Skeletal muscle cell (primary cell): ENCODE results near the gene NFIX.
A peak's percentile ranks its signal among the peaks of the same experiment; 100 is the strongest.

Experiments used
- DNase-seq: peaks from one replicate; pipeline ENCODE4 v3.0.0-alpha.2; 2010; ENCODE audit warnings: low read depth
- H3K4me3 ChIP-seq: 2 replicates; pipeline ENCODE4 v1.5.1; 2011; ENCODE audit warnings: low read depth, mild to moderate bottlenecking, control low read depth, low read length, moderate library complexity

NFIX gene

GRCh38 chr19:13016245-13016627 lies 21.0 kb downstream of the NFIX start:
- no peak overlapping the region for H3K4me3 ChIP-seq
- DNase-seq: no peak

GRCh38 chr19:13016628-13017305 lies 21.5 kb downstream of the NFIX start:
- DNase-seq: no peak
- no peak overlapping the region for H3K4me3 ChIP-seq

DNA sequence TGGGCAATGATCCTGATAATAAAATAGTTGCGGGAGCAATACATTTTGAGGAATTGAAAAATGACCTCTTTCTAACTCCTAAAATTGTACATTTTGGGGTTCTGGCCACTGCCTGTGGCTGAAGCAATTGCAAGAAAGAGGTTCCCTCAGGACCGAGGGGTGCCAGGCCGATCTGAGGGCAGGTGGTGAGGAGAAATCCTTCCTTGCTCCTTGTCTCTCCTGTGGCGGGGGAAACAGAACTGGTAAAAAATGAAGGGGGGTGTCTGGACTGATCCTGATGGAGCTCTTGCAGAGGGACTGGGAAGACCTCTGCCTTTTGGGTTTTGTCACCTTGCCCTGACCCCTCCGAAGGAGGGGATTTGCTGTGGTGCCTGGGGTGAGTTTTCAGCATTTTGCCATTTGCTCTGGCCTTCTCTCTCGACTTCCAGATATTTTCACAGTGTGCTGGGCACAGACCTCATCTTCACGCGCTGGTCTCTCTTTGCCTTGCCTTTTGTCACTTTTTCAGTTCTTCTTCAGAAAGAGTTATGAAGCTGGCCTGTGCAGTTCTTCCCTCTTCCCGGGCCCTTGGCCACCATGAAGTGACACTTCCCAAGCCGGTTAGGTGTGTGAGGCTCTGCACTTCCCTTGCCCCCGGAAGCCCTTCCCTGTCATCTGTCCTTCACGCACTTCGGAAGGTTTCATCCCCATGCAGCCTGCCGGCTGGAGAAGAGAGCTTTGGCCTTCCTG lies 22.2 kb downstream of the NFIX start:
- no peak for DNase-seq
- no peak overlapping the region for H3K4me3 ChIP-seq

- no peak overlapping the region for H3K4me3 ChIP-seq
- no peak for DNase-seq
Observed at GRCh38 chr19:13018035-13018914, 23.0 kb downstream of the NFIX start.

GRCh38 chr19:13019332-13019731 lies 24.1 kb downstream of the NFIX start:
- no peak overlapping the region for H3K4me3 ChIP-seq
- DNase-seq: no peak

DNA sequence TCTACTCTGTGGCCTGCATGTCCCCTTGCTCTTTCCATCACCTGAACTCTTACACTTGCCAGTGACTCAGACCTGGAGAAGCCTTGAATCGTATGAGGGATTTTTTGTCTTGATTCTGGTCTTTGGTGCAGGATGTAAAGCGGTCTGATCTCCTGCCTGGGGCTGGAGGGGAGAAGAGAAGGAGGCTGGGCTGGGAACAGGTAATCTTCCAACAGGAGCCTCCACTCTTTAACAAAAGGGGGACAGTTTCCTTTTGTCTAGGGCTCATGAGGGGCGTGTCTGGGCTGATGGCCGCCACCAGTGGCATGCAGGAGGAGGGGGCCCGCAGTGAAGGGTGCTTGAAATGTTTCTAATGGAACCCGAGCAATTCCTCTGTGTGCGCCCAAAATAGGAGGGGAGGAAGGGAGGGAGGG lies 24.7 kb downstream of the NFIX start:
- H3K4me3 ChIP-seq: no peak overlapping the region
- no peak for DNase-seq

GRCh38 chr19:13022111-13022858 lies 27.0 kb downstream of the NFIX start:
- H3K4me3 ChIP-seq: peak overlapping the region; percentile 51
- no peak for DNase-seq

DNA sequence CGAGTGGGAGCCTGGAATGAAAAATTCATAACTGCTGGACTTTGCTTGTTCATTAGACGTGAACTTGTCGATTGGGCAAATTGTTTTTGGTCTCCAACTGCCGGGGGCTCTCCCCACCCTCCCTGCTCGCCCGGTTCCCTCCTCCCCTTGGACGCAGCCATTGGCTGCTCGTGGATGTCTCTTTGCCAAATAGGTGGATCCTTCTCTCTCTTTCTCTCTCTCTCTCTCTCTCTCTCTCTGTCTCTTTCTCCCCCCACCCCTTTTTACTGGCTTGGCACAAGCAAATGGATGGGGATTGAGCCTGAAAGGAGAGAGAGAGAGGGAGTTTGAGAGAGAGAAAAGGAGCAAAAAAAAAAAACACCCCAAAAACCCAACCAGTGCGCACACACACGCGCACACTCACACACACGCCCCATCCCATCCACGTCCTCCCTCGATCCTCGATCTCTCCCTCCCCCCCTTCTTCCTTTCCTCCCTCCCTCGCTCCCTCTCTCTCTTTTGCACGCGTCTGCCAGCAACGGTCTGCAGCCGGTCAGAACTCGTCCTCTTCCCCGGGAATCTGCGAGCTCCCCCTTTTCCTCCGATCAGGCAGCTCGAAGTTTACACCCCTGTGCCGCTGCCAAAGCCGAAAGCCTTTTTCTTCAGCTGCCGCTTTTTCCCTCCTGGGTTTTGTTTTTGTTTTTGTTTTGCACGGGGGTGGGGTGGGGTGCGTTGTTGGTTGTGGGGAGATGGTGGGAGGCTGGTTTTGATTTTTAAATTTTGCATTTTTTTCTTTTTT lies 27.8 kb downstream of the NFIX start:
- peak; percentile 84 for DNase-seq

DNA sequence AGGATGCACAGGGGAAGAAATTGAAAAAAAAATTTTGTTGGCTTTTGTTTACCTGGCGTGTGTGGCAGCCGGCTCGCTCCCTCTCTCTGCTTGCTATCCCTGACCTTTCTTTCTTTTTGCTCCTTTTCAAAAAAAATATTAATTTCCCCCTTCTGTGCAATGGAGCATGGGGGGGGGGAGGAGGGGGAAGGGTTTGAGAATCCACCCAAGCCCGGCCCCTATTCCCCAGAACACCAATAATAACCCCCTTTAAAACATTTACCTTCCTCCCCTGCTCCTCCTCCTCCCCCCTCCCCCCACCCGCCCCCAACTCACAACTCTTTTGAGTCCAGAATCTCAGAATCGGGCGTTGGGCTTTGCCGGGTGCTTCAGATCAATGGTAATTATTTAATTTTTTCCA lies 28.4 kb downstream of the NFIX start:
- peak overlapping the region; percentile 51 for H3K4me3 ChIP-seq
- no peak for DNase-seq

More for the DNA sequence above, 27.8 kb downstream of the NFIX start:
- H3K4me3 ChIP-seq: peak overlapping the region; percentile 51

DNA sequence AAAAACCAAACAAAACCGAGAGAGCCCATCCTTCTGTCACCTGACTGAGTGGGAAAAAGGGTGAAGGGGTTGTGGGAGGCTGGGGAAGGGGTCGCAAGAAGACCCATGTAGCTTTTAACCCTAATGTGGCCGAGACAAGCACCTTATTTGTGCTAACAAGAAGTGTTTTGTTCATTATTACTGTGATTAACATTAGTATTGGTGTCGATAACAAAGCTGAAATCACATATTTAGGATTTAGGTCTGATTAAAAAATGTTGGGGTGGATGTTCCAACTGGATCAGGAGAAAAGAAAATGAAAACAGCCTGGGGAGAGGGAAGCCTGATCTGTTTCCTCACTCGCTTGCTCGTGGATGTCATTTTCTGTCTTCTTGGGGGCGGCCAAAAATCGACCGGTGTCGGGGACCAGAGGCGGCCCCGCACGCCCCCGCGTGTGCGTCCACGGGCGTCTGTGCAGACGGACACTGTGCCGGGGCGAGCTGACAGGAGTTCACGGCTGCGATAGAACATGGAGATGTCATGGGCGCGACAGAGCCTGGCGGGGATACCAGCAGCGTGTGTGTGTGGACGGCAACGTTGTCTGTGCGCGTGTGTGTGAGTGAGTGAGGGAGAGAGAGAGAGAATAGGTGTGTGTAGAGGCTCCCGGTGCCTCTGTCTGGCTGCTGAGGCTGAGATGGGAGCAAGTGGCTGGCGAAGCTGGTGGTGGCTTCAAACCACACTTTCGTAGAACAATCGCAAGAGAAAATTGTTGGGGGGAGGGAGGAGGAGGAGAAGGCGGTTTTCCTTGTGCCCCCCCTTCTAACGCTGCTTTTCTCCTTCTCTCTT lies 29.1 kb downstream of the NFIX start:
- peak overlapping the region; percentile 51 for H3K4me3 ChIP-seq
- no peak for DNase-seq

DNA sequence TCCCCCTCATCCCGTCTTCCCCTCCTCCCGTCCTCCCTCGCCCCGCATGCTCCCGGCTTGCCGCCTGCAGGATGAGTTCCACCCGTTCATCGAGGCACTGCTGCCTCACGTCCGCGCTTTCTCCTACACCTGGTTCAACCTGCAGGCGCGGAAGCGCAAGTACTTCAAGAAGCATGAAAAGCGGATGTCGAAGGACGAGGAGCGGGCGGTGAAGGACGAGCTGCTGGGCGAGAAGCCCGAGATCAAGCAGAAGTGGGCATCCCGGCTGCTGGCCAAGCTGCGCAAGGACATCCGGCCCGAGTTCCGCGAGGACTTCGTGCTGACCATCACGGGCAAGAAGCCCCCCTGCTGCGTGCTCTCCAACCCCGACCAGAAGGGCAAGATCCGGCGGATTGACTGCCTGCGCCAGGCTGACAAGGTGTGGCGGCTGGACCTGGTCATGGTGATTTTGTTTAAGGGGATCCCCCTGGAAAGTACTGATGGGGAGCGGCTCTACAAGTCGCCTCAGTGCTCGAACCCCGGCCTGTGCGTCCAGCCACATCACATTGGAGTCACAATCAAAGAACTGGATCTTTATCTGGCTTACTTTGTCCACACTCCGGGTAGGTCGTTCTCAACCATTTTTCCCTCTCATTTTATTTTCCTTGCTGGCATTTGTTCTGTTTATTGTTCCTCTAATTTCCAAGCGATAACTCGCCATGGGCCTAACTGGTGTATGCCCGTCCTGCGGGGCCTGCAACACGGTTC lies 29.8 kb downstream of the NFIX start:
- peak overlapping the region; percentile 51 for H3K4me3 ChIP-seq
- no peak for DNase-seq

DNA sequence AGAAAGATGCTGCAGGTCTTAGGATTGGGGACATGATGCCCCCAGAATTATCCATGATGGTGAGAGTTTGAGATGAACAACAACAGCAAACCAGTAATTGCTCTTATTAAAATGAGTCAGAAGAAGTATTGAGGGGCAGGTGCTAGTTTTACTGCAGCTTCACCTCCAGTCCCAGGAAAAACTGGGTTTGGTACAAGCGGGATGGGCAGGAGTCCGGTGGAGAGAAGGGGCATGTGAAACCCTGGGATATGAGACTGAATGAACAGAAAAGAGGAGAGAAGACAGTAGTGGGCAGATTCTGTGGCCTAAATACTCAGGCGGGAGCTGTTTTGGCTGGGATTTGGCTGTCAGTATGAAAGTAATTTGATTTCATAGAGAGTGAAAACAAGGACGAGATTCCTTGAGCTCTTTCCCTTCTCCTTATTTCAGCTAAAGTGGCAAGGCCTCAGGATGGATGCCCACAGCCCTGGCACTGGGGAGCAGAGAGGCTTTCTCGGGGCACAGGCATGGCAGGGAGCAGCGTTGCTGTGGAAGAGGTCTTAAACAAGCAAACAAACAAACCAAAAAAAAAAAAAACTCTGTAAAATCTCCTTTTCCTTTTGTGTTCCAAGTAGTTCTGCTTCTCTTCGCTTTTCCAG lies 30.7 kb downstream of the NFIX start:
- DNase-seq: no peak
- H3K4me3 ChIP-seq: peak overlapping the region; percentile 20

DNA sequence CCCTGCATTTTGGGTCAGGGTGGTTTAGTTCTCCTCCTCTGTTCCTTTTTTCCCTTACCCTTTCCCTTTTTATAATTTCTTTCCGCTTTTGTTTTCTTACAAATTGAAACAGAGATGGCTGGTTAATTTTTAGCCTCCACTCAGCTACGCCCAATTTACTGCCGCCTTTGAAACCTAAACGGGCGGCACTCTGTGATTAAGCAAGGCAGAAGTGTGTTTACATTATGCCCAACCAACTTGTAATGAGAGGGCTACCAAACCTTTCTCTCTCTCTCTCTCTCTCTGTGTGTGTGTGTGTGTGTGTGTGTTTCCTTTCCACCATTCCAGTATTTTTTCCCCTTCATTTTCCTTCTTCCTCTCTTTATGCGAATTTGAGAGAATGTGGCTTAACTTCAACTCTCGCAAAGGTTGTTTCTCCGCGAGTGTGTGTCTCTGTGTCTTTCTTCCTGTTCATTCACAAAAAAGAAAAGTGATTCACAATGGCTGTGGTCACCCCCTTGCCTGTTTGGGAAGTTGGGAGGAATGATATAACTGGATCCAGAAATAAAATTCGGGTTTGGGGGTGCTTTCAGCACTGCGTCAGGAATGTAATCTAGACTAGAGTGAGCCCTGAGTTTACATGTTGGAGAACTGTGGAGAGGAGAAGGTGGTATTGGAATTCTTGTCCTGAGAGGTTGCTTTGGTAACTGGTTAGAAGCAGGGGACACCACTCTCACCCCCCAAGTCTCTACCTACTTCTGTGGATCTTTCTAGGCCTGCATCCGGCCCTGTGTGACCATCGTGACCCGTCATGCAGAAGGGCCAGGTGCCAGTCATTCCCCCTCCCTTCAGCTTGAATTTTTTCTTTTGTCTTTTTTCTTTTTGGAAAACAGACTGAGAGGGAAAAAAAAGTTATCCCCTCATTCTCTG lies 31.4 kb downstream of the NFIX start:
- no peak for DNase-seq
- peak overlapping the region; percentile 20 for H3K4me3 ChIP-seq

GRCh38 chr19:13027557-13027956 lies 32.3 kb downstream of the NFIX start:
- H3K4me3 ChIP-seq: no peak overlapping the region

DNA sequence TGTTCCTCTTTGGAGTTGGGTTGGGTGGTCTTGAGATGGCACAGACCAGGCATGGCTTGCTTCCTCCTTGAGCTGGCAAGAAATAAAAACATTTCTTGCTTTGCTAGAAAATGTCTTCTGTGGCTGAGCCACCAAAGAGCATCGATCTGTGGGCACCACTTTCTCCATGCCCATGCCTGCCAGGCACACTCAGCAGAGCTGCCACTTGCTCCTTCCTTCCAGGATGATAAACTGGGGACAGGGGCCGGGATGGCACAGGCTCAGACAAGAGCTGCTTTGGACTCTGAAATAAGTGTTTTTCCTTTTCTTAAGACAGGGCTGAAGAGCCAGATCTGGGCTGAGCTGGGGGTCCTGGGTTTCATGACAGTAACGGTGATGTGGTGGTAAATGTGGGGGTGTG lies 32.8 kb downstream of the NFIX start:
- DNase-seq: no peak
- H3K4me3 ChIP-seq: no peak overlapping the region

More at GRCh38 chr19:13027557-13027956, 32.3 kb downstream of the NFIX start:
- no peak for DNase-seq
